LoVo (cell line): Measurements from ENCODE around the gene NUDT14.

Experiments
- DNase-seq: peaks from one replicate; pipeline ENCODE4 v3.0.0-alpha.2; 2016; ENCODE audit warnings: low spot score

NUDT14 gene

DNA sequence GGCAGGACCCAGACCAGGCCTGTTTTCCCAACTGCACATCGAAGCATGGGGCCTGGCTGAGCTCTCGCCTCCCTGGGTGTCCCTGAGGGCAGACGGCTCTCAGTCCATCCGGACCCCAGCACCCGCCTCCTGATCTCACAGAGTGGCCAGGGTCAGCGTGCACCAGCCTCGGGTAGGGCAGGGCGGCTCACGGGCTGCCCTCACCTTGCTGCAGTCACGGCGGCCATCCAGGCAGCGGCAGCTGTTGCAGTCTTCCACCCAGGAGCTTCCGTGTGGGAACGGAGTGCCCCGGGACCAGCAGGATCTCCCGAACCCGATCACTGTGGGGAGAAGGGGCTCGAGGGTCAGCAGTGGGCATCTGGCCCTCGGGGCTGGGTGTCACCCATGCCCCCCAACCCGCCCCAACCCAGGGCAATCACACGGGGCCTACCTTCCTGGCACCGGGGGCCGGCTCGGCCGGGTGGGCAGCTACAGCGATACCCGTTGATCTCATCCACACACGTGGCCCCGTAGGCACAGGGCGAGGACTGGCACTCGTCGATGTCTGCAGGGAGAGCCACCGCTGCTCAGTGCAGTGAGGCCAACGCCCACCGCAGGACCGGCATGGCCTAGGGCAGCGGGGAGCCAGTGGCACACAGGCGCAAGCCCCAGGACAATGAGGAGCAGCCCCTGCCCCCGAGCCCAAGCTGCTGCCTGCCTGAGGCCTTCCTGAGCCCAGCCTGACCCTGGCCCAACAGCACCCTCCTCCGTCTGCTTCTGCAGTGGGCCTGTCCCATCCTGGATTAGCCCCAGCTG lies 34.7 kb downstream of the NUDT14 start:
- DNase-seq: no peak

DNA sequence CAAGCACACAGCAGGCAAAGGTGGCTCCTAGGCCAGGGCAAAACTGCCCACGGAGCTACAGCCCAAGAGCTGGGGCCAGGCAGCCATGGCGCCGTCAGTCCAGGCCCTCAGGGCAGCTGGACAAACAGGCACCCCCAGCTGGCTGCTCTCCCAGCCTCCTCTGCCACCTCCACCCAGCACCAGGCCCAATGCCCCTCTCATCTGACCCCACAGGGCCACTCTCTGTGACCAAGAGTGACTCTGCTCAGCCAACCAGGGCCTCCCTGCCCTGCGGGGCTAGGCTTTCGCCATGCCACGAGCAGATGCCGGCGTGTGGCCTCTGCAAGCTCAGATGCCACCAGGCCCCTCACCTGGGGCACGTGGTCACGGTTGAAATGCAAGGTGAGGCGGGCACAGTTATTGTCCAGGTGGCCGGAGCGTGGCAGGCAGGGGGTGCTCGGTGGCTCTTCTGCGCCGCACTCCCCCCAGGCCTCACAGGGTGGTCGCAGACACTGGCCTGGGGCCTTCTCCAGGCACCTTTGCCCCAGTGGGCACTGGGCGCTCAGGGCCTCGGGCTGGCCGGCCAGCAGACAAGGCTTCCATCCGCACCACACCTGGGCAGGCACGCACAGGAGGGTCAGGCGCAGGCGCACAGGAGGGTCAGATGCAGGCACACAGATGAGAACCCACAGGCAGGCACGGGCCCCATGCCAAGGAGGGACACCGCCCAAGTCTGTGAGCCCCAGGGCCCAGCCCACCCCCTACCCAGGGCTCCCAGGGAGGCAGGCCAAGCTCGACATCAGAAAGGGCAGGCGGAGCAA lies 35.5 kb downstream of the NUDT14 start:
- no peak for DNase-seq

DNA sequence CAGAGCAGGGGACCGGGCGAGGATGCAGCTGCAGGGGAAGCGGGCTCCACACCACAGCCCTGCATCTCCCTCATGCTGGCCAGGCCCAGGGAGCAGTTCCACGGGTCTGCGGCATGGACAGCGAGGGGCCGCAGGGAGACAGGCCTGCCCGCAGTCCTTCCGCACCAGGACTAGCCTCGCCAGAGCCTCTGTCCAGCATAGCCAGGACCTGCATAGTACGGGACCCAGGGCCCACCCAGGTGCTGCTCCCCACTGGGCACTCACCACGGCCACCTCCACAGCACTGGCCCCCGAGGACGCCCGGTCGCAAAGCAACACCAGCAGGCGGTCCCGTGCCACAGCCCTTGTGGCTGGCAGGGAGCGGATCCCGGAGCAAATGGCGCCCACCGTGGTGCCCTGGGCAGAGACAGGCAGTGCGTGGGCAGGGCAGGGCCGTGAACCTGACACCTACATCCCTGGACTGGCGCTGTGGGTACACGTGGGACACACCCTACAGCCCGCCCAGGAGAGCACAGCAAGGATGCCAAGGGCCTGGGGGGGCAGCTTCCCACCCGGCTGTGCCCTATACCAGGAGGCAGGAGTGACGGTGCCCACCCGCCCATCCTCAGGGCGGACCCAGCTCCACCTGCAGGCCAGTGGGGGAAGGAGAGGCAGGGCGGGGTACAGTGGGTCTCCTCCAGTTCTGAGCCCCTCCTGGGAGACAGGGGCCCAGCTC lies 36.3 kb downstream of the NUDT14 start:
- no peak for DNase-seq

DNA sequence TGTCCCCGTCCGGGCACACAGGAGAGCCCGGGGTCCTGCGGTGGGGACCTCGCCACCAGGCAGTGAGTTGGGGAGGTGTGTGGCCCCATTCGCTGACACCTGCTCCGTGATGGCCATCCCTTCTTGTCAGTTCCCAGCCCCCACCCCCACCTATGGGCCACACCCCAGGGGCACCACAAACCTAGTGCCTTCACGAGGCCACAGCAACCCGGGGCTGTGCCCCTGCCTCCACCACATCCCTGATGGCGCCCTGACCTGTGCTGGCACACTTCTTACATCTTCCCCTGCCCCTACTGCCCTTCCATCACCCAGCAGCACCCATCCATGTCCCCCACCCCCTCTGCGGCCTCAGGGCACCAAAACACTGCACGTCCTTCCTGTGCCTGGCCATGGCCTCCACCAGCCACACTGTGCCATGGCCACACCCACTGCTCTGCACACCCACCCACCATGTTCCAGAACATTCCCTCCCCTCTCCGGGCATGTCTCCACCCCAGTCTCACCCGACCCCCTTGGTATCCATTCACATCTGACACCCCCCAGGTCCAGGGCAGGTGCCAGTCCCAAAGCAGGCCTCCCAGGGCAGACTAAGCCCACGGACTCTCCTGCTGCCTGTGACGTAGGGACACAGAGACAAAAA lies 37.0 kb downstream of the NUDT14 start:
- no peak for DNase-seq

DNA sequence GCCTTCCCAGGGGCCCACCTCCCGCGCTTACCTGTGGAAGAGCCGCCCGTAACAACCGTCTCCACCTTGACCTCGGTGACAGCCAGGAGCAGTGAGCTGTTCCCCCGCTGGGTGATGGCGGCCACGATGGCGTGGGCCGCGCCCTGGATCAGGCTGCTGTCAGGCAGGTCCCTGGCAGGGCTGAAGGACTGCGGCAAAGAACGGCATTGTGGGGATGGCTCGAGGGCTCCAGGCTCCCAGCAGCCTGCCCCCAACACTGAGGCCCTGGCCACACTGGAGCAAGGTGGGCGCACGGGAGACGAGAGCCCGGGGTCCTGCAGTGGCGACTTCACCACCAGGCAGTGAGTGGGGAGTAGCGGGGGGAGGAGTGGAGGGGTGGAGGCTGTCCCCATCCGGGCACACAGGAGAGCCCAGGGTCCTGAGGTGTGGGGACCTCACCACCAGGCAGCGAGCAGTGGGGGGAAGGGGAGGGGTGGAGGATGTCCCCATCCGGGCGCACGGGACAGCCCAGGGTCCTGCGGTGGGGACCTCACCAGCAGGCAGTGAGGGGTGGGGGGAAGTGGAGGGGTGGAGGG lies 37.6 kb downstream of the NUDT14 start:
- DNase-seq: no peak

DNA sequence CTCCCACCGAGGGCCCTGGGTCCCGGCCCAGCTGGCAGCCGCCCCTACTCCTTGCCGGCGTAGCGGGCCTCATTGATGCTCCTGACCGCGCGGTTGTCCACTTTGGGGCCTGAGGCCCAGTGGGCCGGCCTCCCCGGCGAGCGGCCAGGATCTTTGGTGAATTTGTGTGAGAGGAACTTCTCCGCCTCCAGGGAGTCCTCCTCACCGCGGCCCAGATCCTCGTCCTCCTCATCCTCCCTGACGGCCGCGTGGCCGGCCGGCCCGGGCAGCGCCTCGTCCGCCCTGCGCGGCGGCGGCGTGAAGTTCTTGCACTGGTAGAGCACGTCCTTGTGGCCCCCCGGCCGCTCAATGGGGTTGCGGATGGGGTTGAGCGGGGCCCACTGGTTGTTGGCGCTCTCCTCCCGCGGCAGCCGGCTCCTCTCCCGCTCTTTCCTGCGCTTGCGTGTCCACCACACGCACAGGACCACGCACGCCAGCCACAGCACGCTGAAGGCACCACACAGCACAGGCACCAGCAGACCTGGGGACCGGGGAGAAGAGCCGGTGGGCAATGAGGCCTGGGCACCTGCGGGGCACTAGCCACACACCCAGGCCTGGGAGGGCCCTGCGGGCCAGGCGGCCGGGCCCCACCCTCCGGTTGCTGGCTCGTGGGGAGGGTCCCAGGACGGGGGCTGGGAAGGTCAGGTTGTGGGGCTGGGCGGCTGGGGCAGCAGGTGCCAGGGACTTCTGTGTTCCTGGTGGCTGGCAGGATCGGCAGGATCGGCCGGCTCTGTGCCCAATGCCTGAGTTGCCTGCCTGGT lies 38.3 kb downstream of the NUDT14 start:
- no peak for DNase-seq

DNA sequence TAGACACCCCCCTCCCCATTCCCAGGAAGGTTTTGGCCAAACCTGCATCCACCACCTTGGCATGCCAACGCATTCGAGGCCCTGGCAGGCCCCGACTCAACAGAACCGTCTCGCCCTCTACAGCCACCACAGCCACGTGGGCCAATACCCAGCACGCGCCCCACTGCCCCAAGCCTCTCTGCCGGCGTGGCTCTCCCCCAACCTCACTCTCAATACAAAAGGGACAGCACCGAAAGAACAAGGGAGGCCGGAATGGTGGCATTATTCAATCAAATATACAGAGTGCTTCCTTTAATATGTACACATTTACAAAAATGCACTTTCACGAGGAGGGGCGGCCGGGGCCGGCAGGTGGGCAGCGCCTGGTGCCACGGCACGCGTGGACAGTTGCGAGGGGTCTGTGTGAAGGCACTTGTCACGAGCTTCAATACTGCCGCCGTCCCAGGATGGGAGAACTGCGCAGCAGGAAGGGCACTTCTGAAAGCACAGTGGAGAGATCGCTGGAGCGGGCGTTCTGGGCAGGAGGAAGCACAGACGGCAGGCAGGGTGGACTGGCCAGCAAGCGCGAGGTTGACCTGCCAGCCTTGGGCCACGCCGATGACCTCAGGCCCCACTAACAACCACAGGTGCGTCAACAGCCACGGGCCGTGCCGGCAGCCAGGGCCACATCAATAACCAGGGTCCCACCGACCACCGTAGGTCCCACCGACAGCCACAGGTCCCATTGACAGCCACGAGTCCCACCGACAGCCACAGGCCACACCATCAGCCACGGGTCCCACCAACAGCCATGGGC lies 39.4 kb downstream of the NUDT14 start:
- DNase-seq: no peak

DNA sequence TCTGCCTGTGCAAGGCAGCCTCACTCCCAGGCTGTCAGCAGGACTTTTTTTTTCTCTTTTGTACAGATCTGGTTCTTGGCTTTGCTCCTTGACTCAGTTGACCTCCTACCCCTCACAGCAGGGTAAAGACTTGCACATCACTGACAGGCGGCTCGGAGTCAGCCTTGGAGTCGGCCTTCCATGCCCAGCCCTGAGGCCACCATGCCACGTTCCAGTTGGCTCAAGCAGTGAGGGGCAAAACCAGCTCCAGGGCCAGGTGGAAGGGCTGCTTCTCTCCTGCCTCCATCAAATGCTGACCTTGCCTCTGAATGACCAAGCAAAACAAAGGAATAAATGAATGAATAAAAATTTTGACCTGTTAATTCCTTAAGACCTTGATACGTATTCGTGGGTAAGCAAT lies 40.1 kb downstream of the NUDT14 start:
- no peak for DNase-seq

DNA sequence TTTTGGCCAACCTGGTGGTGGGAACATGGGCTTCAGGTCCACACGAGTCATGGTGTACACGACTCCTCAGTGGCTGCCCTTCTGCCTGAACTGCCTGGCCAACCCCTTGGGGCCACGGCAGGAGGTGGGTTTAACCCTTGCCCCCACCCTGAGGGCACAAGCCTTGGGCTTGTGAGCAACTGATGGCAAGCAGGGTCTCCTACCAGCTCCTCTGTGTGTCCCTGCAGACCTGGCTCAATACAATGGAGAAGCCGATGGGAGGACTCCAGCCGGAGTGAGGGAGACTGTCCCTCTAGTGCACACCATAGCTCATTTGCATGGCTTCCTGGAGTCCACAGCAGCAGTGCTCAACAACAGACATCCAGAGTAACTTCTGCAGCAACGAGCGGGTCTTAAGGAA lies 40.5 kb downstream of the NUDT14 start:
- no peak for DNase-seq

DNA sequence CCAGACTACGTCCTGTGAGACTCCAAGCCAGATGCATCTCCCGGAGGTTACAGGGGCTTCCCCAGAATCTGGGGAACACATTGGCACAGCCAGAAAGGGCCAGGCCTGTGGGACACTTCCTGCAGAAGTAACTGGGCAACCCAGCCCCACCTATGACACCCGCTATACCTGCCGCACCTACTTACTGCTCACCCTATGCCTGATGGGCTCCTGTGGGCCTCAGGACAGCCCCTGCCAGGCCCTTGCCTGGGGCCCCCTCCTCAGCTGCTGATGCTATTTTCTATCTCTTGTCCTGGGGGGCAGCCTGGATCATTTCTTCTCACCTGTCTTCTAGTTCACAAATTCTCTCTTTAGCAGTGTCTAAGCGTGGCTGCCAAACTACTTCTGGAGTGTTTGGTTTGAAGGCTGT lies 41.3 kb downstream of the NUDT14 start:
- no peak for DNase-seq

DNA sequence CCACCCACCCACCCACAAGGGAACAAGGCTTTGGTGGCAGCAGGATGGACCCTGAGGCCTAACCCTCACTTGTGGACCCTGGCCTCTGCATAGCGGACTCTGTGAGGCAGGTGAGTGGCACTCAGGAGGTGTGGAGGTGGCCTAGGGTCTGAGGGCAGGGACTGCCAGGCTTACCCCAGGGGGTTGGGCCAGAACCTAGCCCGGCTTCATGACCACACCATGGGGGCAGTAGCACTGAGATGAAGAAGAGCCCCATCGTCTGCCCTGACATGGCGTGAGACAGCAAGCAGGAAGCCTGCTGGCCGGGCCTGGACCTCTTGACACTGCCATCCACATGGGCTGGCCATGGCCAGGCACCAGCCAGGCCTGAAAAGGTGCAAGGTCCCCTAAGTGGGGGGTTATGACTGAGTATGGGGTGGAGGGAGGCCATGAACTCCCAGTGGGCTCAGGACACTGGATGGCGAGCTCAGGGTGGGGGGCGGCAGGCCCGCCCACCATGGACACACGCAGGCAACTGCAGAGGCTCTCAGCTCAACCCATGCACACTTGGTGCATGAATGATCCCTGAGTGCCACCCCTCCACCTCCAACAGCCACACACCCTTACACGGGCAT lies 41.8 kb downstream of the NUDT14 start:
- no peak for DNase-seq

DNA sequence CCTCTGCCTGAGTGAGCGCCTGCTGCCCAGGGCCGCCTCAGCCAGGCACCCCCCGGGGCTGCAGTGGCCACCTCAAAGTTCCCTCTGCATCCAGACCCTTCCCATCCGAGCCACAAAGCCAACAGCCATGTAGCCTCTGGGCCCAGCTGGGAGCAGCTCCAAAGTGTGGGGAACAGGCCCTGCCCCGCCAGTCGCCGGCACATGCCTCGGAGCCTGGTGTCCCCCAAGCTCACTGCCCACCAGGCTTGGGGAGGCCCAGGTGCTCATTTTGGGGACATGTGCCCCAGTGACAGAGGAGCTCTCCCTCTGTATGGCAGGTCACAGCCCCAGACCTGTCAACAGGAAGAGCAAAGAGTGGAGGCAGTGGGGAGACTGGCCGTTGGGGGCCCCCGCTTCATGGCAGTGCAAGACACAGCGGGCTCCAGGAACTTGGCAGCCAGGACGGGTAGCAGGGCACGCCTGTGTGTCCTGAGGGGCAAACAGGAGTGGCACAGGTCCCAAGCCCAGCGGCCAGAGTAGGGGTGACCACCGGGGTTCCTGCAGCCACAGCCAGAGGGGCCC lies 42.5 kb downstream of the NUDT14 start:
- no peak for DNase-seq

DNA sequence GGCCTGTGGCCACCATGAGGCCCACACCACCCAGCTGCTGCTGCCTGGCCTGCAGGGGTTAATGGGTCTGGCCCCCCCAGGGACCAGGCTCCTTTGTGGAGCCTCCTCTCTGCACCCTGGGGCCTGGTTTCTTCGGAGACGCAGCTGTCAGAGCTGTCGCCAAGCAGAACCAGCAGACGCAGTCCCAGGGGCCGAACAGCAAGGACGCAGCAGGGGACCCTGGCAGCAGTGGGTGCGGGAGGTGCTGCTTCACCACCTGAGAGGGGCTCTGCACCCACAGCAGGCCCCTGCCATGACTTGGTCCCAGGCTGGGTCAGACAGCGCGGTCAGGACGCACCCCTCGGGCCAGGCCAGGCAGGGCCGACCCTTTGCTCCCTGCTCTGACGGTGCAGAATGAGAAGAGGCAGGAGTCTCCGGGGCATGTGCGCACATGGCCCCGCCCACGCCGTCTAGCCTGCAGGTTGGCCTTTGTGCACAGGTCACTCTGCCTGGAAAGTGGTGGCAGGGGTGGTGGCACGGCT lies 43.0 kb downstream of the NUDT14 start:
- no peak for DNase-seq

DNA sequence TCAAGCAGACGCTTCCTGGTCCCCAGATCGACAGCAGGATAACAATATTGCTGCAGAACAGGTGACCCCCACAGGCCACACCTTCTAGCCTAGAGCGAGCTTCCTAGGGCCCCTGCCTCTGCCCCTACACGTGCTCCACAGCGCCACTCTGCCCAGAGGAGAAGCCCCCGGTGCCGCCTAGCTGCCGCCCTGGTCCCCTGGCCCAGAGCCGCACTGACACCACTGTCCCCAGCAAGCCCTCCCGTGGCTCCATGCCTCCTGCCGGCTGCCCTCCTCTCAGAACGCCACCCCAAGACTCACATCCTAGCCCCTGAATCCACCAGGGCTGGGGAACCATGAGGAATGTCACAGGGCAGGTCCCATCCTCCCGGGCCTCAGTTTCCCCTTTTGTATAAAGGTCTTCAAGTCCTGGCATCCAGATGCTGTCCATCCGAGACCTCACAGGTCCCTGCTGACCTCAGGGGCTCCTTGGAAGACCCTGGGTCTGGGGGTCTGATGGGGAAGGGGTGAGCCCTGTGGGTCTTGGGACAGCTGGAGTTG lies 43.6 kb downstream of the NUDT14 start:
- no peak for DNase-seq

DNA sequence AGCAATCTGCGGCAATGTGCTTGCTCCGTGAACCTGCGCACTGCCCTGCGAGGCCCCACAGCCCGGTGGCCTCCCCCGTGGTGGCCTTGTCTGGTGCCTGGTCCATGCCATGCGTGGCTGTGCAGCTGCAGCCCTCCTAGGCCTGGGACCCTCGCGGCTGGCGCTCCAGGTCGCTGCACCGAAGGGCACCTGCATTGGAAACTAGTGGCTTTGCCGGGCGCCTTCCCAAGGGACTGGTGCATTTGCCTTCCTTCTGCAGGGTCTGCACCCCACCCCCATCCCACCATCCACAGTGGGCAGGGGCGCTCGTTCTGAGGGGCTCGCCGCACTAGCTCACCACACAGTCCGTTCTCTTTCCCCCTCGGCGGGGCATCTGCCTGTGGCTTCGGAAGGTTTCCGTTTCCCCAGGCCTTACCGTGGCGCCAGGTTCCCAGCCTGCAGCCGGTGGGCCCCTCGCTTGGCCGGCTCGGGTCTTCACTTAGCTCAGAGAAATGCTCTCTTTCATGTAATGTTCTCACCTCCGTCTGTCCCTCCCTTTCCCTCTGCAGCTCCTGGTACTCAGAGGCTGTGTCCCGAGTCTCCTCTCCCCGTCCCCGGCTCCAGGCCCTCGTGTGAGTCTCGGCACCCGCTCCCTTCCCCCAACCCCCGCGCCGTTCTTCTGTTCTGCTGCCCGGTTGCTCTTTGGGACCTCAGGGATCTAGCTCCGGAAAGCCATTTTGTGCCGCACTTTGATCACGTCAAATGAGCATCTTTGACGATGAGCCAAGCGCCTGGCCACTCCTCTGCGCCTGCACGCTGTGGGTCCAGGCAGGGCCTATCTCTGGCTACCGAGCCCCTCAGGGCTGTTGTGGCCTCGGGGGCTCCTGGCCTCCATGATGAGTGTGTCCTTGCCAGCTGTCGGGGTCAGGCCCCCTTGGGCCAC lies 44.5 kb downstream of the NUDT14 start:
- DNase-seq: no peak

DNA sequence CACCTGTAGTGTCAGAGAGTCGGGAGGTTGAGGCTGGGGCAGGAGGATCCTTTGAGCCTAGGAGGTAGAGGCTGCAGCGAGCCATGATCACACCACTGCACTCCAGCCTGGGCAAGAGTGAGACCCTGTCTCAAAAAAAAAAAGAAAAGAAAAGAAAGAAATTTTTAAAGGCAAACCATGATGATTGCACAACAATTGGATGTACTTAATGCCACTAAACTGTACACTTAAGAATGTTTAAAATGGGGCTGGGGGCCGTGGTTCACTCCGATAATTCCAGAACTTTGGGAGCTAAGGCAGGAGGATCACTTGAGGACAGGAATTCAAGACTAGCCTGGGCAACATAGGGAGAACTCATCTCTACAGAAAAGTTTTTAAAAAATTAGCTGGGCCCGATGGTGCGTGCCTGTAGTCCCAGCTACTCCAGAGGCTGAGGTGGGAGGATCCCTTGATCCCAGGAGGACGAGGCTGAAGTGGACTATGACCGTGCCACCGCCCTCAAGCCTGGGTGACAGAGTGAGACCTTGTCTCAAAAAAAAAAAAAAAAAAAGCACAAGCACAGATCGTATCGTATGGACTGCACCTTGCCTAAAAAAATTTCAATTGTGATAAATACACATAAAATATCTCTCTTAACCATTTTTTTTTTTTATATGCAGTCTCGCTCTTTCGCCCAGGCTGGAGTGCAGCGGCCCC lies 45.3 kb downstream of the NUDT14 start:
- no peak for DNase-seq

DNA sequence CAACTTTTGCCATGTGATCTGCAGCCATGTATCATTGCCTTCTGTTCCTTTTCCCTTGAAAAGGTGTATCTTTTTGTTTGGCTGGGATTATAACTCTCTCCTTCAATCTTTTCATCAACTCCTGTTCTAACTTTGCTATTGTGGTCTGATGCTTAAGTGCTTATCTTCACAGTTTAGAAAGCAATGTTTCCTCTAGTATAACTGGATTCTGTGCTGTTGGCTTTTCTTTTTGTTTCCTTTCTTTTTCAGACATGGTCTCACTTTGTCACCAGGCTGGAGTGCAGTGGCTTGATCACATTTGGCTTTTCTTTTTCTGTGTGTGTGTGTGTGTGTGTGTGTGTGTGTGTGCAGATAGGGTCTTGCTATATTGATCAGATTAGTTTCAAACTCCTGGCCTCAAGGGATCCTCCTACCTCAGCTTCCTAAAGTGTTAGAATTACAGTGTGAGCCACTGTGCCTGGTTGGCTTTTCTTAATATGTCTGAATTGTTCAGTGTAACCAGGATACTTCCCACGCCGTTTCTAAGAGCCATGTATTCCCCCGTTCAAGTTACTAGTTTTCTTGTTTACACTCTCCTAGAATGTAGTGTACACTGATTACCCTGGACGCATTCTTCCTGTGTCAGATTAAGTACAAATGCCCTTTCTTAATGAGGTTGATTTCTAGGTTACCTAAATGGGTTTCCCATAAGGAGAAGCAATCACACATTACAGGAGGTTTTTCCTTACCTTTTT lies 48.0 kb downstream of the NUDT14 start:
- DNase-seq: no peak
